B cell (primary cell): ENCODE data around the gene KRCC1.

Experiments used
- EZH2 ChIP-seq: IDR thresholded peaks from 2 replicates; pipeline ENCODE4 v1.6.1; 2012; ENCODE audit warnings: borderline replicate concordance, low read depth, mild to moderate bottlenecking, moderate library complexity, low read length; ENCODE audit not compliant: insufficient read depth, poor library complexity, severe bottlenecking
- TF ChIP-seq, protein P1 (sequence below): fragments of 200-600 bp; IDR thresholded peaks from one replicate; pipeline ENCODE4 v1.8.0; 2022; ENCODE audit warnings: antibody characterized with exemption, mild to moderate bottlenecking

DNA sequence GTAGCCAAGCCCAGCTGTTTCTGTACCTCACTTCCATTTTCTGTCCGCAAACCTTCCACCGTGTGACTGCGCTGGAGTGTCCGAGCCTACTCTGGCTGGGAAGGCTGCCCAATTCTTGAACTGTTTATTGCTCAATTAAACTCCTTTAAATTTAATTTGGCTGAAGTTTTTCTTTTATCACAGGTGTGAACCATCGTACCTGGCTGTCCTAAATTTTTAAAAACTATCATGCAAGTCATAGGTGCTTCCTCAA is 33.0 kb downstream of the KRCC1 start:
- TF ChIP-seq EZH2: no peak
- TF ChIP-seq, protein P1, sequence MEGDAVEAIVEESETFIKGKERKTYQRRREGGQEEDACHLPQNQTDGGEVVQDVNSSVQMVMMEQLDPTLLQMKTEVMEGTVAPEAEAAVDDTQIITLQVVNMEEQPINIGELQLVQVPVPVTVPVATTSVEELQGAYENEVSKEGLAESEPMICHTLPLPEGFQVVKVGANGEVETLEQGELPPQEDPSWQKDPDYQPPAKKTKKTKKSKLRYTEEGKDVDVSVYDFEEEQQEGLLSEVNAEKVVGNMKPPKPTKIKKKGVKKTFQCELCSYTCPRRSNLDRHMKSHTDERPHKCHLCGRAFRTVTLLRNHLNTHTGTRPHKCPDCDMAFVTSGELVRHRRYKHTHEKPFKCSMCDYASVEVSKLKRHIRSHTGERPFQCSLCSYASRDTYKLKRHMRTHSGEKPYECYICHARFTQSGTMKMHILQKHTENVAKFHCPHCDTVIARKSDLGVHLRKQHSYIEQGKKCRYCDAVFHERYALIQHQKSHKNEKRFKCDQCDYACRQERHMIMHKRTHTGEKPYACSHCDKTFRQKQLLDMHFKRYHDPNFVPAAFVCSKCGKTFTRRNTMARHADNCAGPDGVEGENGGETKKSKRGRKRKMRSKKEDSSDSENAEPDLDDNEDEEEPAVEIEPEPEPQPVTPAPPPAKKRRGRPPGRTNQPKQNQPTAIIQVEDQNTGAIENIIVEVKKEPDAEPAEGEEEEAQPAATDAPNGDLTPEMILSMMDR: no peak
